Activated CD8-positive, alpha-beta memory T cell treated with anti-CD3 and anti-CD28 coated beads for 48 hours (primary cell): ENCODE data around the gene ANKAR.
"Not testable (repeated sequence)": the region's sequence is repeated elsewhere in the genome, so short reads cannot be mapped to it uniquely, and the experiment has no call there.

Experiments
- DNase-seq, 3 experiments: peaks; one replicate each; pipeline ENCODE4 v3.0.0-alpha.2; 2020; ENCODE audit warnings: low read depth in 2 of 3, low spot score in 2 of 3

Gene ANKAR

DNA sequence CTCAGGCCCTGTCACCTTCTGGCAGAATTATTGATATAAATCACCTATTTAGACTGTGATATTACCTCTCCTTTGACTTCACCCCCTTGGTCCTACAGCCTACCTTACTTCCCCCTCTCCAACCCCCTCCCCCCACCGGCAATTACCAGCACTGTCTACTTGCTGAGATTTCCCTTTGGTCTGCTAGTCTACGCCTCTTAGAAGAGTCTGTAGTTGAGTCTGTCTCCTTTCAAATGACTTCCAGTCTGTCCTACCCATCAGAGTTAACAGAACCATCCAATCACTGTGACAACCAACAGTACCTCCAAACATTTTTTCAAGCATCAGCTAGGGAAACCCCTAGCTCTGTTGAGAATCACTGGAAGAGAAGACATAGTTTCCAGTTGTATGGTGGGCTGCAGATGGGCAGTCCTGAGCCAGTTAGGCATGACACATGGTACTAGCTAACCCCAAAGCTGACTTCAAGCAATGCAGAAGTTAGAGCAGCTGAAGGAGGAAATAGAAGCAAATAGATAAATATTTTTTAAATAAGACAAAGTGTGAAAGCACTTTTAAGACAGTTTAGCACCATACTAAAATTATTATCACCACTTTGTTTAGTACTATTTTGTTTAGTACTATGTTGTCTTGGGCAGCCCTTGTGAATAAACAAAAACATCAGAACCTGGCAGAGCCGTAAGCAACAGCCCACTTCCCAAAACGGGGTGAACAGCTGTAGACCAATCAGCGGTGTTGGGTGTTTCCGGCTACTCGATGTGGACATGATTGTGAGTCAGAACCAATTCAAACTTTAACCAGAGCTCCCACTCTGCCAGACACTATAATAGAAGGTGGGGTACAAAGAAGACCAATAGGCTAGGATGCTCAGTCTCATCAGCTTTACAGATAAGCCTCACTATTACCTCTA is 15.9 kb upstream of the ANKAR start:
- no peak for DNase-seq

DNA sequence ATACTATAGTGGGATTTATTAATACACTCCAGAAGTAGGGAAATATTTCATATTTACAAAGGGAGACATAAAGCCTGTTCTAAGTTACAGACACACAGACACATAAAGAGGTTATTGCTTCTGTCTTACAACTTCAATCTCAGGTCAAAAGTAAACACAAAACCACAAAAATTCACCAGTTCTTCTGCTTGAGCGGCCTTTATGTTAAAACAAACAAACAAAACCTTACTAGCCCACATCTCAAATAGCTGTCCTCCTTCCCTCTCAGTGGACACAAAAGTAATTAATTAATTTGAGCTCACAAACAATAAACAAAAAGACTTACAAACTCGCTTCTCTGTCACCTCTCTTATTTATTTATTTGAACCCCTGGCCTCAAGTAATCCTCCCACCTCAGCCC is 14.7 kb upstream of the ANKAR start:
- DNase-seq: no peak

GRCh38 chr2:189660803-189661147 is 13.7 kb upstream of the ANKAR start:
- DNase-seq: no peak

DNA sequence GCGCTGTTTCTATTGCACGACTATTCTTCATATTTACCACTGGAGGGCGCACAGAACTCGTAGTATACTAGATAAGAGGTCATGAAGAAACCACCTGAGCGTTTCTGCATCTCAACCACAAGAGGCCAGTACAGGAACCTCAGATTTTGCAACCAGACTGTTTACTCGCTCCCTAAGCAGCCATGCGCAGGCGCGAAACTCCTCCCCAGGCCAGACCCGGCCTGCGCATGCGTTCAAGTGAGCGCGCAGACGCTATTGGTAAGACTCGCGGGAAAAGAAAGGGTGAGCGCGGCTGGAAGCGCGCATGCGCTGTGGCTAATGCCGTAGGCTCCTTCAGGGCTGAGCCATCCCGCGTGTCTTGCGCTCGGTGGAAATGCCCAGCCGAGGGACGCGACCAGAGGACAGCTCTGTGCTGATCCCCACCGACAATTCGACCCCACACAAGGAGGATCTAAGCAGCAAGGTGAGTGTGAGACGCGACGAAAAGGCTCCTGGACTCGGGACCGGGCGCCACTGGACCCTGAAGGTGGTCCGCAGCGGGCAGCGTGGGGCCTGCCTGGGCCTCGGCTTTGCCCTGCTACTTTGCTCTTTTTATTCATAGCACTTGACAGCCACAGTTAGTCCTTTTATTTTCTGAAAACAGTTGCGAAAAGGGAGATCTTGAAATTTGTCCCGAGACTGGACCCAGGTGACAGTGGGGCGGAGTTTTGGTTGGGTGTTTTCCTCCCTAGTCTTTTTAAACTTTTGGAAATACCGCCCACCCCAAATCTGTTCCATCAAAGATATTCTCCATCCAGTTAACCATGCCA is 13.1 kb upstream of the ANKAR start, which contains the start of gene ASNSD1:
Gene ASNSD1 (plus strand): TSS at position 312 of the 809 bp plus-strand sequence. CDS start 4,674 bp downstream, outside the sequence.
- peak; percentile 84 to 98 (median 93) for DNase-seq

DNA sequence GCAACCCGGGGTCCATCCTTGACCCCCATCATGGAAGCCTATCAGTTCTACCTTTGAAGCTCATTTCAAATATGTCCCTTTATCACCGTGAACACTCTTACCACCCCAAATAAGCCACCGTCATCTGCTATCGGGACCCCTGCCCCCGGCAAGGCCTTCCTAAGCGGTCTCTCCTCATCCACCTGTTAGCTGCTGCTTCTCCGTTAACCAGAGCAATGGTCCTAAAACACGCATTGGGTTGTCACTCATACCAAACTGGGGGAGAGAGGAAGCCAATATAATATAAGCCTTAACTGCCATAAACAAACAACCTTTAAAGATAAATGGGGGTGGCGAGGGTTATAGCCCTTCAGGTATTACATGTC is 12.5 kb upstream of the ANKAR start:
- DNase-seq: no peak

GRCh38 chr2:189662669-189663226 is 11.7 kb upstream of the ANKAR start:
- no peak for DNase-seq

GRCh38 chr2:189663319-189663718 is 11.2 kb upstream of the ANKAR start:
- not testable (repeated sequence) for DNase-seq

DNA sequence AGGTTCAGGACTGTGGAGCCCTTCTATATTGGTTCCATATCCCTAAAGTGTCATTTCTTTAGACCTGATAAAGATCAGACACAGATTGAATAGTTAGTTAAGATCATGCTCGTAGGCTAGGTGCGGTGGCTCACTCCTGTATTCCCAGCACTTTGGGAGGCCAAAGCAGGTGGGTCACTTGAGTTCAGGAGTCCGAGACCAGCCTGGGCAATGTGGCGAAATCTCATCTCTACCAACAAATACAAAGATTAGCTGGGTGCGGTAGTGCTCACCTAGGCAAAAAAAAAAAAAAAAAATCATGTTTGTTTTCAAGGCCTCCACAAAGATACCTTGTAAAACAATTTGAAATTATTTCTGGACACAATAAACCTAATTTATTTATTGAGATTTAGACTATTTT is 4.6 kb upstream of the ANKAR start:
- no peak for DNase-seq

DNA sequence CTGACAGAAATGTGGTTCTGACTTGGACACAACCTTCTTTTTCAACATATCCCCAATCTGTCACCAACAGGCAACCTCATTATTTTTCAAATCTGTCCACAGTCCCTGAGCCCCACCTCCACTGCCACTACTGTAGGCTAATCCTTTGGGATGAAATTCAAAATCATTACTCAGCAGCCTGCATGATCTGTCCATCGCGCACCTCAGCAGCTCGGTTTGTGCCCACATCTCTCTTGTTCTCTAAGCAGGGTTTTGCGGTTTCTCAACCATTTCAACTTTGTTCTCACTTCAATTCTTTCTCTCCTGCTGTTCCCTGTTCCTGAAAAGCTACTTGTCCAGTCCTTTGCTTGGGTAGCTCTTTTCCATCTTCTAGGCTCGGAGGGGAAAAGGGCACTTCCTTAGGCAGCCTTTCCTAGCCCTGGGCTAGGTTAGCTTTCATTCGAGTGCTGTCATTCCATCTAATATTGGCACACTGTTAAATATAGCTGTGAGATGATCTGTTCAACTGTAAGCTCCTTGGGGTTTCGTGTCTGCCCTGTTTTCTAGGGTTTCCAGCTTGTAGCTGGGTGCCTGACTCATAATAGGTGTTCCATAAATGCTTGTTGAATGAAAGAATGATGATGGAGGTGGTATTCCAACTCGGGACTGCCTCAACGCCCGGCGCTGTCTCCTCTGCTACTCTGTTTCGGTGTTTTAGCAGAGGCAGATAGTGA is 653 bp upstream of the ANKAR start:
- no peak for DNase-seq

GRCh38 chr2:189676471-189676870 is 2.0 kb downstream of the ANKAR start:
- no peak for DNase-seq

DNA sequence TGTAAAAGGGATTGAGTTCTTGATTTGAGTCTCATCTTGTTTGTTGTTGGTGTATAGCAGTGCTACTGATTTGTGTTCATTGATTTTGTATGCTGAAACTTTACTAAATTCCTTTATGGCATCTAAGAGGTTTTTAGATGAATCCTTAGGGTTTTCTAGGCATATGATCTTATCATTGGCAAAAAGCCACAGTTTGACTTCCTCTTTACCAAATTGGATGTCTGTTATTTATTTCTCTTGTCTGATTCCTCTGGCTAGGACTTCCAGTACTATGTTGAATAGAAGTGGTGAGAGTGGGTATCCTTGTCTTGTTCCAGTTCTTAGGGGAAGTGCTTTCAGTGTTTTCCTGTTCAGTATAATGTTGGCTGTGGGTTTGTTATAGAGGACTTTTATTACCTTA is 4.8 kb downstream of the ANKAR start:
- DNase-seq: no peak

DNA sequence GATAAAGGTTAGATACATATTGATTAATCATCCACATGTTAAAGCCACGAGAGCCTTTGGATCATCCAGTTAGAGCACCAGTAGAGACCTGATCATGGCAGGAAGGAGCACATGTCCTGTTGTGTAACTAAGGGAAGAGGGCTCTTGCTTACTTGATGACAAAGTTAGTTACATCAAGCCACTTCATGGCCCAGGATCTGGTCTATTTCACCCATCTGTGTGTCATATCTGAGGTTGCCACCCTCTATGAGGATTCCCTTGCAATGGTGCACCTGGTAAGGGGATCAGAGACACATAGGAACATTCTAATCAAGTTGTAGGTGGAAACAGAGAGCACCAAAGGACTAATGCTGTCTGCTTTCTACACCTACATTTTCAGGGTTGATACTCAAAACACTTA is 6.7 kb downstream of the ANKAR start:
- no peak for DNase-seq

DNA sequence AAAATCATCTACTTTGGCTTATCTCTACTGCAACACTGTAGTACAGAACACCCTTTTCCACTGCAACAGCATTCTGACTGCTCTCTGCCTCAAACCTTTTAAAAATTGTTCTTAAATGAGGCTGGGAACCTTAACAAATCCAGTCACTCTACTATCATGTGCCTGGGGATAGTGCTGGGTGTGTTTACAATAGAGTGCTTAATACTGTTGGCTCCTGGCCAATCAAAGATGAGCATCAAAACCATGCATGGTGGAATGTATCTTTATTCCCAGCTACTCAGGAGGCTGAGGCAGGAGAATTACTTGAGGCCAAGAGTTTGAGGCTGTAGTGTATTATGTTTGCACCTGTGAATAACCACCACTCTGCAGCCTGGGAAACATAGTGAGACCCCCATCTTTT is 7.4 kb downstream of the ANKAR start:
- no peak for DNase-seq

DNA sequence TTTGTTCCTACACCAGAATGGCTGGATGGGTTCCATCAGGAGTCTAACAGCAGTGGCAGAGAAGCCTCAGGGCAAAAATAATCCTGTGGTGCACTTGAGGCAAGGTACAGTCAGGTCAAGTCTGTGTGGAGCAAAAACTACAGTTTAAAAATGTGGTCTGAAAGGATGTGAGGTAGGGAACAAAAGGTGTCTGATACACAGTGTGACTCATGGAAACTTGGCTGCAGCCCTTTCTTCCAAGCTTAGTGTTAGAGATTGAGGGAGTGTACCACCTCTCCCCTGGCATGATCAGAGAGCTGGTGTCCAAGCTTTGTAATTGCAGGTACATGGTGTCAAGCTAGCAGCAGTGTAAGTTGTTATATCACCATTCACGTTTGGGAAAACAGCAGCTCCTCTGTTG is 8.9 kb downstream of the ANKAR start:
- DNase-seq: no peak

DNA sequence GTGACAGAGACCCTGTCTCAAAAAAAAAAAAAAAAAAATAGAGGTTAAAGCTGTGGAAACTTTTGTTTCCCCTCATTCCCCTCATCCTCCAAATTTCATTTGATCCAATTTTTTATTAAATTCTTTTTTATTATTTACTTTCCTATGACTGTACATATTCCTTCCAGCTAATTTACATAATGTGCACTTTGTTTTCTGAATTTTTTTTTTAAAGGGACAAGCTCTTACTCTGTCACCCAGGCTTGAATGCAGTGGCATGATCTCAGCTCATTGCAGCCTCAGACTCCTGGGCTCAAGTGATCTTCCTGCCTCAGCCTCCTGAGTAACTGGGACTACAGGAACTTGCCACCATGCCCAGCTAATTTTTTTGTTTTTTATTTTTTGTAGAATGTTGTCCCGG is 10.3 kb downstream of the ANKAR start:
- no peak for DNase-seq

DNA sequence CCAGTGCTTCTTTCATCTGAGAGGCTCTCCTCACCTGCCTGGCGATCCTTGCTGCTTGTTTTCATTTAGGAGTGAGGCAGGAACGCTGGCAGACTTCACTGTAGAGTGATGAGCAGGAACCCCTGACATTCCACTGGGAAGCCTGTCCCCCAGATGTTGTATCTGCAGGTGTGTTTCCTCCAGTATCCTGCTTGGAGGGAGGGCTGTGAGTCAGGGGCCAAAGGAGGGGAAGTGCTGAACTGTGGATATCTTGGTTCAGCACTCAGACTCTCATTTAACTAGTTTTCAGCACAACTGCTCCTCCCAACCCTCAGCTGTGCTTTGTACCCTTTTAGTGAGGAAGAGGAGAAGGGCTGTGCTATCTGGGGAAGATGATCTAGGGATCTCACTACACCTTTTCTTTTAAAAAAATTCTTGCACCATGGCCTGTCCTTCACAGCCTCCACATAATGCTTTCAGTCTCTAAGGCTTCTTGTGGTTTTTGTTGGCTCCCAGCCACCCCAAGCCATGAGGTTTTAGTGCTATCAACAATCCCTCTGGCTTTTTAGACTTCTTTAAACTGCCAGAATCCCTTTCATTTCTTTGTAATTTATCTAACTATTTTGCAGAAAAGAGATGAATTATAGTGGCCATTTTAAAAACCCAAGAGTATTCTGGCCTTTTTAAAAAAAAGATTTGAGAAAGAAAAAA is 11.2 kb downstream of the ANKAR start:
- DNase-seq: no peak

- DNase-seq: not testable (repeated sequence)
Measured at GRCh38 chr2:189687796-189688195, 13.3 kb downstream of the ANKAR start.

DNA sequence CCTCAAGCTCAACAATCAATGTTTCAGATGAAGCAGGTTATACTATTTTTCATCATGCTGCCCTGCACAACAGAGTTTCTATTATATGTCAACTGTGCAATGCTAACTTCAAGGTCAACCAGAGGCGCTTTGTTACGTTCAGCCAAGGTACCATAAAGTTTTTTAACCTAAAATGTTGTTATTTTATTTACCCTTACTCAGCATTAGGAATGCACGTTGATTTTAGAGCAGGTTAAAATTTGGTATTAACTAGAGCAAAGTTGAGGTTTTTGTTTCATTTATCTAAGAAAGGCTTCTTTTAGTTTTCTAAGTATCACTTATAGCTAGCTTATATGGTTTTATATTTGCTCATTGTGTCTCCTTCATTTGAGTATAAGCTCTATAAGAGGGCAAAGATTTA is 21.8 kb downstream of the ANKAR start:
- no peak for DNase-seq

- no peak for DNase-seq
Measured at GRCh38 chr2:189698020-189698887, 23.8 kb downstream of the ANKAR start.

DNA sequence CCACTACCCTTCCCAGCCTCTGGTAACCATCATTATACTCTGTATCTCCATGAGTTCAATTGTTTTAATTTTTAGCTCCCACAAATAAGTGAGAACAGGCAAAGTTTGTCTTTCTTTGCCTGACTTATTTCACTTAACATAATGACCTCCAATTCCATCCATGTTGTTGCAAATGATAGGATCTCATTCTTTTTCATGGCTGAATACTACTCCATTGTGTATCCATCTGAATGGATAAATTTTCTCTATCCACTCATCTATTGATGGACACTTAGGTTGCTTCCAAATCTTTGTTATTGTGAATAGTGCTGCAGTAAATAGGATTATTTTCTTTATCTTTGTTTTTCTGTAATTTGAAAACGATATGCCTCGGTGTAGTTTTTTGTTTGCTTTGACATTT is 26.2 kb downstream of the ANKAR start:
- DNase-seq: no peak
